Tibial nerve (tissue), 4 donors: ENCODE results near the gene WDR37.

Experiments used
- EP300 ChIP-seq, 2 donors: sonication (generic); formaldehyde crosslinking; IDR thresholded peaks; one replicate each; pipeline ENCODE4 v1.6.1; 2017; ENCODE audit warnings: antibody characterized with exemption in 2 of 2, mild to moderate bottlenecking in 1 of 2
- POLR2A ChIP-seq, 2 donors: fragments of 450-650 bp; IDR thresholded peaks; one replicate each; pipeline ENCODE4 v1.6.1; 2017; ENCODE audit warnings: antibody characterized with exemption in 2 of 2, mild to moderate bottlenecking in 2 of 2, moderate library complexity in 2 of 2
- TF ChIP-seq, protein P1 (sequence below), 5 experiments: fragments of 200-600 bp in 3 of 5; fragments of 450-650 bp in 2 of 5; sonication (generic) in 3 of 5; IDR thresholded peaks; one replicate each; pipeline ENCODE4 v1.5.1; 2016 to 2019; ENCODE audit warnings: antibody characterized with exemption in 5 of 5, mild to moderate bottlenecking in 3 of 5, moderate library complexity in 2 of 5

GRCh38 chr10:1048349-1048731 lies 7.8 kb upstream of the WDR37 start:
- no peak for TF ChIP-seq POLR2A (IDR thresholded peaks at IDR 0.05)
- TF ChIP-seq, protein P1, sequence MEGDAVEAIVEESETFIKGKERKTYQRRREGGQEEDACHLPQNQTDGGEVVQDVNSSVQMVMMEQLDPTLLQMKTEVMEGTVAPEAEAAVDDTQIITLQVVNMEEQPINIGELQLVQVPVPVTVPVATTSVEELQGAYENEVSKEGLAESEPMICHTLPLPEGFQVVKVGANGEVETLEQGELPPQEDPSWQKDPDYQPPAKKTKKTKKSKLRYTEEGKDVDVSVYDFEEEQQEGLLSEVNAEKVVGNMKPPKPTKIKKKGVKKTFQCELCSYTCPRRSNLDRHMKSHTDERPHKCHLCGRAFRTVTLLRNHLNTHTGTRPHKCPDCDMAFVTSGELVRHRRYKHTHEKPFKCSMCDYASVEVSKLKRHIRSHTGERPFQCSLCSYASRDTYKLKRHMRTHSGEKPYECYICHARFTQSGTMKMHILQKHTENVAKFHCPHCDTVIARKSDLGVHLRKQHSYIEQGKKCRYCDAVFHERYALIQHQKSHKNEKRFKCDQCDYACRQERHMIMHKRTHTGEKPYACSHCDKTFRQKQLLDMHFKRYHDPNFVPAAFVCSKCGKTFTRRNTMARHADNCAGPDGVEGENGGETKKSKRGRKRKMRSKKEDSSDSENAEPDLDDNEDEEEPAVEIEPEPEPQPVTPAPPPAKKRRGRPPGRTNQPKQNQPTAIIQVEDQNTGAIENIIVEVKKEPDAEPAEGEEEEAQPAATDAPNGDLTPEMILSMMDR (IDR thresholded peaks at IDR 0.05): no peak
- no peak for TF ChIP-seq EP300 (IDR thresholded peaks at IDR 0.05)
